Activated naive CD8-positive, alpha-beta T cell treated with anti-CD3 and anti-CD28 coated beads for 36 hours (primary cell): ENCODE measurements around the gene PTPRG. TPM values are rescaled to one million over a fixed set of nuclear protein-coding genes. Genes with fewer than 3 reads are reported as not detected.

Experiments used
- DNase-seq: peaks from one replicate; pipeline ENCODE4 v3.0.0; 2021
- H3K27ac Mint-ChIP-seq: one replicate; pipeline ENCODE4 v1.8.0; 2022; ENCODE audit warnings: mild to moderate bottlenecking, moderate library complexity, mixed read lengths
- H3K27me3 Mint-ChIP-seq: one replicate; pipeline ENCODE4 v1.8.0; 2022; ENCODE audit warnings: mild to moderate bottlenecking, mixed read lengths
- H3K36me3 Mint-ChIP-seq: one replicate; pipeline ENCODE4 v1.8.0; 2021; ENCODE audit warnings: mild to moderate bottlenecking, mixed read lengths
- H3K4me1 Mint-ChIP-seq: one replicate; pipeline ENCODE4 v1.8.0; 2021; ENCODE audit warnings: mixed read lengths
- H3K4me3 Mint-ChIP-seq: one replicate; pipeline ENCODE4 v1.8.0; 2022; ENCODE audit warnings: mild to moderate bottlenecking, moderate library complexity, mixed read lengths
- H3K9me3 Mint-ChIP-seq: one replicate; pipeline ENCODE4 v1.8.0; 2022; ENCODE audit warnings: mixed read lengths
- total RNA-seq, 2 experiments: library from RNA; stranded (reverse); gene quantifications; one replicate each; pipeline ENCODE4 v1.2.3, GENCODE V29; 2021

The PTPRG gene
- total RNA-seq, 2 experiments from 2014 or later = 0.06 to 0.16 TPM

DNA sequence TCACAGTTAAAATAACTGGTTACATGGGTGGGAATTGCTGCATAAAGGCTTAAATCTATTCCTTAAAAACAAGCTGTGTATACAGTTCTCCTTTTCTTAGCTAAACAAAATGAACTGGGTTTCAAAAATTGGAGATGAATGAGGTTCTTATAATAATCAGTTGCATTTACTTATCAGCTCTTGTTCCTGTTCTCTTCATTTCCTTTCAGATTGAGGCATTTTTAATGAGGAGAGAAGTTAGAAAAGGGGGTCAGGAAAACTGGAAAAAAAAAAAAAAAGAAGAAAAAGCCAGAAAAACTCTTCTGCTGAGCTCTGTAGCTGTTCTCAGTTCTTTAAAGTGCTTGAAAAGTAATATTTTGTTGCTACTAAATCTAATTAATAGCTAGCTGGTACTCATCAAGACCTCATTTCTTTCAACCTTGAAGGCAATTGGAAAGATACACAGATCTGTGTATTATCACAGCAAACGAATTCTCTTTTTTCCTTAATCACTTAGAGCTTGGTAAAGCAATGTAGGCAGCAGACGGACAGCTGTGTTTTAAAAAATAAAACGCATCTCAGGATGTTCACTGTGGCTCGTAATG, 32.2 kb downstream of the PTPRG start:
- no peaks in the 10 kb centered on the region for H3K4me1 Mint-ChIP-seq
- H3K27me3 Mint-ChIP-seq = peaks cover 7% of the 10 kb centered on the region
- no peak overlapping the region for H3K4me3 Mint-ChIP-seq
- no peaks in the 10 kb centered on the region for H3K36me3 Mint-ChIP-seq
- no peak for DNase-seq
- no peaks in the 10 kb centered on the region for H3K9me3 Mint-ChIP-seq
- no peak overlapping the region for H3K27ac Mint-ChIP-seq

DNA sequence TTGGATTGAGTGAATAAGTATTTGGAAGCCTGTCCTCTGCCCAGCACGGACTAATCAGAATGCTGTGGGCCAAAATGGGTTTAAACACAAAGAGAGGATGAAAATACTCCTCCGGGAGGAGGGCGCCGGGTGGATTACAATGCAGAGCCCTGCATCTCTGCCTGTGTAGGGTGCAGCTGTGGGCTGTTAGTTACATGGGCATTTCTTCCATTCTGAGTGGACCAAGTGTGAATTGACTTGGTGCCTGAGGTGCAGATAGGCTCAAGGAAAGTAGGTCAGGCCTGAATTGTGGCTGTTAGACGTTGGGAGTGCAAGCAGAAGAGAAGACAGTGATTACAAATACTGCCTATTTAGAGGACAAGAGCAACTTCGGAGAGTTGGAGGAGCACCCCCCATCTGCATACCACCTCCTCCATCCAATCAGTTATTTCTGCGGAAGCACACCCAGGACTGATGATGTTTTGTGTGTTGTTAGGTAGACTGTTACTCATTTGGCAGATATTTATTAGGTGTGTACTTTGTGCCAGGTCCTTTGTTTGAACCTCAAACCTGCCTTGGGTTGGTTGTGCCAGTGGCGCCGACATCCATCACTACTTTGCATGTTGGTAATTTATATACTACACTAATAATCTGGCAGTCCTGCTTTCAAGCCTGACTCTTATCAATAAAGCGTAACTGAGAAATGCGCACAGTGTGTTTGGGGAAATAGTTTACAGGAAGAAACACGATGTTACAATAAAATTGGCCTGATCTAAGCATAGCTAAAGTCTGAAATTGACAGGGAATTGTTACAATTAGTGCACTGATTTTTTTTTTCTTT, 33.0 kb downstream of the PTPRG start:
- Mint-ChIP-seq H3K36me3 (no peaks in the 10 kb centered on the region), H3K9me3 (no peaks in the 10 kb centered on the region), H3K4me3 (no peak overlapping the region), H3K4me1 (no peaks in the 10 kb centered on the region), H3K27me3 (peaks cover 10% of the 10 kb centered on the region), H3K27ac (no peak overlapping the region)
- no peak for DNase-seq

DNA sequence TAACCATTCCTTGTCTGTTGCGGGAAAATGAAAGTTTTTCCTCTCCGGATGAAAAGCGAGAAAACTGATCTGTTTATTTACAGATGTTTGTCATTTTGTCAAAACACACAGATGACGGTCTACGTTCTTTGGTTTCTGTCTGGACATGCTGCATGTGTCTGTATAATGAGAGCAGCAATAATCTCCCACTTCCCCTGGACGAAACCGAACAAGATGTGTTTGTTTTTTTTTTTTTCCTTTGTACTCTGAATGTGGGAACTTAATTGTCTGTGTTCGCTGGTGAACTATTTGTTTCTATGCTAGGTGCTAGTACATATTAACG, 33.6 kb downstream of the PTPRG start:
- DNase-seq = no peak
- Mint-ChIP-seq H3K27ac (no peak overlapping the region), H3K36me3 (no peaks in the 10 kb centered on the region), H3K27me3 (peaks cover 10% of the 10 kb centered on the region), H3K4me1 (no peaks in the 10 kb centered on the region), H3K9me3 (no peaks in the 10 kb centered on the region), H3K4me3 (no peak overlapping the region)

- H3K27ac Mint-ChIP-seq = no peak overlapping the region
- H3K9me3 Mint-ChIP-seq = no peaks in the 10 kb centered on the region
- no peak overlapping the region for H3K4me3 Mint-ChIP-seq
- peaks cover 10% of the 10 kb centered on the region for H3K27me3 Mint-ChIP-seq
- H3K36me3 Mint-ChIP-seq = no peaks in the 10 kb centered on the region
- no peaks in the 10 kb centered on the region for H3K4me1 Mint-ChIP-seq
- DNase-seq = no peak
These were observed 33.9 kb downstream of the PTPRG start for GRCh38 chr3:61595288-61595687.

GRCh38 chr3:61595826-61596225, 34.5 kb downstream of the PTPRG start:
- H3K4me1 Mint-ChIP-seq = no peaks in the 10 kb centered on the region
- no peak overlapping the region for H3K27ac Mint-ChIP-seq
- DNase-seq = no peak

GRCh38 chr3:61597906-61598305, 36.5 kb downstream of the PTPRG start:
- DNase-seq = no peak
- Mint-ChIP-seq H3K9me3 (no peaks in the 10 kb centered on the region), H3K36me3 (no peaks in the 10 kb centered on the region), H3K27me3 (peaks cover 10% of the 10 kb centered on the region), H3K27ac (no peak overlapping the region), H3K4me3 (no peak overlapping the region), H3K4me1 (no peaks in the 10 kb centered on the region)

More at GRCh38 chr3:61595826-61596225, 34.5 kb downstream of the PTPRG start:
- no peaks in the 10 kb centered on the region for H3K9me3 Mint-ChIP-seq
- peaks cover 10% of the 10 kb centered on the region for H3K27me3 Mint-ChIP-seq
- no peaks in the 10 kb centered on the region for H3K36me3 Mint-ChIP-seq
- H3K4me3 Mint-ChIP-seq = no peak overlapping the region

- Mint-ChIP-seq H3K27me3 (peaks cover 5% of the 10 kb centered on the region), H3K9me3 (no peaks in the 10 kb centered on the region), H3K27ac (no peak overlapping the region), H3K4me1 (no peaks in the 10 kb centered on the region), H3K36me3 (no peaks in the 10 kb centered on the region), H3K4me3 (no peak overlapping the region)
- no peak for DNase-seq
These were observed 38.8 kb downstream of the PTPRG start for GRCh38 chr3:61600195-61600594.

GRCh38 chr3:61601831-61602230, 40.5 kb downstream of the PTPRG start:
- Mint-ChIP-seq H3K36me3 (no peaks in the 10 kb centered on the region), H3K27ac (no peak overlapping the region), H3K4me1 (no peaks in the 10 kb centered on the region), H3K4me3 (no peak overlapping the region), H3K9me3 (no peaks in the 10 kb centered on the region), H3K27me3 (peaks cover 5% of the 10 kb centered on the region)
- no peak for DNase-seq

- H3K4me3 Mint-ChIP-seq = no peak overlapping the region
- no peaks in the 10 kb centered on the region for H3K36me3 Mint-ChIP-seq
- no peak for DNase-seq
- no peaks in the 10 kb centered on the region for H3K9me3 Mint-ChIP-seq
- no peaks in the 10 kb centered on the region for H3K4me1 Mint-ChIP-seq
- H3K27me3 Mint-ChIP-seq = peaks cover 5% of the 10 kb centered on the region
- no peak overlapping the region for H3K27ac Mint-ChIP-seq
These were observed 41.1 kb downstream of the PTPRG start for GRCh38 chr3:61602466-61602865.

DNA sequence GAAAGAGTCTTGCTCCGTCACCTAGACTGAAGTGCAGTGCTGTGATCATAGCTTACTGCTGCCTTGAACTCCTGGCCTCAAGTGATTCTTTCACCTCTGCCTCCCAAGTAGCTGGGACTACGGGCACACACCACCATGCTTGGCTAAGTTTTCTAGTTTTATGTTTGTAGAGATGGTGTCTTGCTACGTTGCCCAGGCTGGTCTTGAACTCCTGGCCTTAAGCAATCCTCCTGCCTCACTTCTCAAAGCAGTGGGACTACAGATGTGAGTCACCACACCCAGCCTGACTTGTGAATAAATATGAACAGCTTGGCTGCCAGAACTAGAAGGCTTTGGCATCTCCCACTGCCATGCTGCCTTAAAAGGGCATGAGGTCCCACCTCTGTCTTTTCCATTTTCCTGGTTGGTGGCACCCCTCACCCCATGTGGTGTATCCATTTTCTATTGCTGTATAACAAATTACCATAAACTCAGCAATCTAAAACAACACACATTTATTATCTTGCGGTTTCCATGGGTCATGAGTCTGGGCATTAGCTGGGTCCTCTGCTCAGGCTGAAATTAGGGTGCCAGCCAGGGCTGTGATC, 44.3 kb downstream of the PTPRG start:
- H3K27me3 Mint-ChIP-seq = no peaks in the 10 kb centered on the region
- no peak overlapping the region for H3K4me3 Mint-ChIP-seq
- no peaks in the 10 kb centered on the region for H3K9me3 Mint-ChIP-seq
- no peaks in the 10 kb centered on the region for H3K4me1 Mint-ChIP-seq
- no peak overlapping the region for H3K27ac Mint-ChIP-seq
- no peaks in the 10 kb centered on the region for H3K36me3 Mint-ChIP-seq
- DNase-seq = no peak

DNA sequence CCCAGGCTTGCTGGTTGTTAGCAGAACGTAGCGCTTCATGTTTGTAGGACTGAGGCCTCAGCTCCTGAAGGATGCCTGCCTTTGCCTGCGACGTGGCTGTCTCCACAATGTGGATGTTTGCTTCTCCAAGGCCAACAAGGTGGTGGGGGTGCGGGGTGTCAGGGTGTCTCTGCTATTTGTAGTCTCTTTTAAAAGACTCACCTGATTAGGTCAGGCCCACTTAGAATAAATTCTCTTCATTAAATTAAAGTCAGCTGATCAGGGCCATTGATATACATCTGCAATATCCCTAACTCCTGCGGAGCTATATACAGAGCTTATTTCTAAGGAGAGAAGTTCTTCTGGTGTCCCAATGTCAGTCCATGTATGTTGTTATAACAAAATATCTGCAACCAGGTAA, 44.8 kb downstream of the PTPRG start:
- H3K9me3 Mint-ChIP-seq = no peaks in the 10 kb centered on the region
- H3K27ac Mint-ChIP-seq = no peak overlapping the region
- no peaks in the 10 kb centered on the region for H3K36me3 Mint-ChIP-seq
- H3K4me3 Mint-ChIP-seq = no peak overlapping the region
- H3K27me3 Mint-ChIP-seq = no peaks in the 10 kb centered on the region
- DNase-seq = no peak
- no peaks in the 10 kb centered on the region for H3K4me1 Mint-ChIP-seq

DNA sequence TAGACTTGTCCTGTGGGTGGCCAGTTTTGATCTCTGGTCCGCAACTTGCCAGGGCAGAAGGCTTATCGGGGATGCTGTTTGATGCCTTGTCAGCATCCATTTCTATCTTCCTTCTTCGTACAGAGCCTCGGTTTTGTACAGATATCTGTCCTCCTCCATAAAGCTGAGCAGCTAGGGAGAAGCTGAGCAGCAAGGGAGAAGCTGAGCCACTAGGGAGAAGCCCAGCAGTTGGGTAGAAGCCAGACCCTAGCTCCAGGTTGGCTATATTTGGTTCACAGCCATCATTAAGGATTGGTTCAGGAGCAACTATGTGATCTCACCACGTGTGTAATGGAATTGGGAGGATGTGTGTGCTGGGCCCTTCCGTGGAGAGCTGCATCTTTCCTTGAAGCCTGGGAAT, 46.7 kb downstream of the PTPRG start:
- Mint-ChIP-seq H3K4me1 (no peaks in the 10 kb centered on the region), H3K36me3 (no peaks in the 10 kb centered on the region)

DNA sequence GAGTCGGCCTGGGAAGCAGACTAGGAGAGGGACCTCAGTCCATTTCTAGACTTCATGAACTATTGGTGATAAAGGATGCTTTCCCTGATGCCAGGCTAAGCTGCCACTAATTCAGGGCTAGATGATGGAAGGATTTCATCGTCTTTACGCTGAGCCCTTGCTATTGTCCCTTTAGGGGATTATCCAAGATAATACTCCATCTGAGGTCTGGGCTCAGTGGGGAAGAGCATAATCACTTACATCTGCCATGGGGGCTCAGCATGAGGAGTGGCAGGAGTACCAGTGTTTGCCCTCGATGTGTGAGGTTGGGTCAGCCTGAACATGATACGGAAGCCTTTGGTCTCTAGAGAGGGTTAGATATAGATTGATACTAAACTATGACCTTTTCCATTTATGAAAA, 47.3 kb downstream of the PTPRG start:
- H3K27ac Mint-ChIP-seq = no peak overlapping the region
- no peak for DNase-seq
- no peak overlapping the region for H3K4me3 Mint-ChIP-seq
- H3K27me3 Mint-ChIP-seq = no peaks in the 10 kb centered on the region
- no peaks in the 10 kb centered on the region for H3K9me3 Mint-ChIP-seq
- no peaks in the 10 kb centered on the region for H3K36me3 Mint-ChIP-seq
- H3K4me1 Mint-ChIP-seq = no peaks in the 10 kb centered on the region

More for the DNA sequence above, 46.7 kb downstream of the PTPRG start:
- no peak overlapping the region for H3K27ac Mint-ChIP-seq
- H3K4me3 Mint-ChIP-seq = no peak overlapping the region
- no peak for DNase-seq
- no peaks in the 10 kb centered on the region for H3K9me3 Mint-ChIP-seq
- H3K27me3 Mint-ChIP-seq = no peaks in the 10 kb centered on the region

- no peaks in the 10 kb centered on the region for H3K27me3 Mint-ChIP-seq
- no peaks in the 10 kb centered on the region for H3K9me3 Mint-ChIP-seq
- no peak overlapping the region for H3K27ac Mint-ChIP-seq
- no peak overlapping the region for H3K4me3 Mint-ChIP-seq
- H3K4me1 Mint-ChIP-seq = no peaks in the 10 kb centered on the region
- H3K36me3 Mint-ChIP-seq = no peaks in the 10 kb centered on the region
- no peak for DNase-seq
These were observed 48.9 kb downstream of the PTPRG start for GRCh38 chr3:61610316-61610715.

DNA sequence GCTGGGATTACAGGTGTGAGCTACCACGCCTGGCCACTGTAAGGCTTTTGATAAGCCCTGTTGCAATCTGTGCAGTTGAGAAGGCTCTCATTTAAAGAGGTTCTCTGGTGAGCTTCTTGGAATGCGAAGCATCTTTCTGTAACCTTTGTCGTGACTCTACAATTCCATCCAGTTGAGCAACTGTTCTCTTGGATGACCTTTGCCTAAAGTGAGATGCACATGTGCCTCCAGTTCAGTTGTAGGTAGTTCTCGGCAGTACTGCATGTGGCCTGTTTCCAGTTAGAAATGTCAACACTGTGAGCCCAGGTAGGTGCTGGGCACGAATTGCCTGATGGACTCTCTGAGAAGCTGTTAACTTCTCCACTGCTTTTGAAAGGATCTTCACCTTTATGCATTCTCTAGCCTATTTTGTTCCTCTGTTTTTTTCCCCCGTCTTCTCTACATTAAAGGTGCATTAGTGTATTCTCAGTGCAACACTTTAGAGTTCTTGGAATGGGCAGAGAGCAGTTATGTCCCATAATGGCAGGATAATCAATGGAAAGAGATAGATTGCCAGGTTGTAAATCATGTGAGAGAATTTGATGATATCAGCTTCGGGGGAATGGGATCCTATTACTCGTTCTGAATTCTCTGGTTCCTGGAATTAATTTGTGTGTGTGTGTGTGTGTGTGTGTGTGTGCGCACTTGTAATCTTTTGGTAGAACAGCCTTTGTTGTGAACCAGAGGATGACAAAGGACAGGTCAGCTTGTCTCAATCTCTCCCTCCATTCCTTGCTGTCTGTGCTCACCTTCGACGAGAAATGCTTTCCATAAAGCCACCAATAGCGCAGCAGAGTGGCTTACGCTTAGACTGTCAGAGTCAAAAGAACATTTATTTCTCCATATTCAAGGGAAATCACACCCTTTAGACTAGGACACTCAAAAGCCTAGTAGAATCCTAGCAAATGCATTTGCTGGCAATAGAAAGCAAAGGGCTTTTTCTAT, 51.1 kb downstream of the PTPRG start:
- Mint-ChIP-seq H3K9me3 (no peaks in the 10 kb centered on the region), H3K4me1 (no peaks in the 10 kb centered on the region), H3K27ac (no peak overlapping the region), H3K36me3 (no peaks in the 10 kb centered on the region), H3K4me3 (no peak overlapping the region), H3K27me3 (peaks cover 4% of the 10 kb centered on the region)
- no peak for DNase-seq
